Central memory CD8-positive, alpha-beta T cell (primary cell): Measurements from ENCODE around the gene ATF7IP.

ENCODE experiments used
- ATAC-seq: fragments of 150-1000 bp; cut with Tn5 transposase; replicated peaks from 2 replicates; pipeline ENCODE4 v1.10.0; 2022; ENCODE audit warnings: mild to moderate bottlenecking, moderate FRiP score, moderate number of reproducible peaks; ENCODE audit not compliant: poor library complexity, severe bottlenecking; ENCODE audit errors: extremely low read depth
- DNase-seq, 2 donors: peaks; one replicate each; pipeline ENCODE4 v3.0.0; 2021; ENCODE audit warnings: low spot score in 2 of 2
- H3K27ac Mint-ChIP-seq: one replicate; pipeline ENCODE4 v1.8.0; 2022; ENCODE audit warnings: low read depth, mild to moderate bottlenecking, moderate library complexity, mixed read lengths
- H3K27me3 Mint-ChIP-seq: one replicate; pipeline ENCODE4 v1.8.0; 2022; ENCODE audit warnings: mixed read lengths
- H3K36me3 Mint-ChIP-seq: one replicate; pipeline ENCODE4 v1.8.0; 2022; ENCODE audit warnings: mild to moderate bottlenecking, moderate library complexity, mixed read lengths; ENCODE audit not compliant: insufficient read depth
- H3K4me1 Mint-ChIP-seq: one replicate; pipeline ENCODE4 v1.8.0; 2022; ENCODE audit warnings: mixed read lengths
- H3K4me3 Mint-ChIP-seq: one replicate; pipeline ENCODE4 v1.8.0; 2022; ENCODE audit warnings: mild to moderate bottlenecking, moderate library complexity, mixed read lengths
- H3K9me3 Mint-ChIP-seq: one replicate; pipeline ENCODE4 v1.8.0; 2022; ENCODE audit warnings: mixed read lengths

Gene ATF7IP

GRCh38 chr12:14479004-14479403 is 113.5 kb downstream of the ATF7IP start:
- no peak for ATAC-seq
- peaks cover 66% of the 10 kb centered on the region for H3K36me3 Mint-ChIP-seq
- DNase-seq: no peak
- no peak overlapping the region for H3K4me3 Mint-ChIP-seq
- H3K4me1 Mint-ChIP-seq: peaks cover 5% of the 10 kb centered on the region
- H3K27ac Mint-ChIP-seq: peak overlapping the region; percentile 38
- peaks cover under 1% of the 10 kb centered on the region for H3K9me3 Mint-ChIP-seq
- no peaks in the 10 kb centered on the region for H3K27me3 Mint-ChIP-seq

- DNase-seq (no peak), ATAC-seq (no peak)
- Mint-ChIP-seq H3K27ac (no peak overlapping the region), H3K9me3 (no peaks in the 10 kb centered on the region), H3K4me1 (no peaks in the 10 kb centered on the region), H3K36me3 (peaks cover 62% of the 10 kb centered on the region), H3K4me3 (no peak overlapping the region), H3K27me3 (no peaks in the 10 kb centered on the region)
Observed at GRCh38 chr12:14481201-14481600, 115.7 kb downstream of the ATF7IP start.

- Mint-ChIP-seq H3K36me3 (peaks cover 66% of the 10 kb centered on the region), H3K27ac (no peak overlapping the region), H3K27me3 (no peaks in the 10 kb centered on the region), H3K4me3 (no peak overlapping the region), H3K9me3 (no peaks in the 10 kb centered on the region), H3K4me1 (peaks cover 8% of the 10 kb centered on the region)
- DNase-seq (no peak), ATAC-seq (no peak)
Observed at GRCh38 chr12:14482361-14482760, 116.9 kb downstream of the ATF7IP start.

- no peak overlapping the region for H3K27ac Mint-ChIP-seq
- H3K4me3 Mint-ChIP-seq: no peak overlapping the region
- H3K9me3 Mint-ChIP-seq: no peaks in the 10 kb centered on the region
- peaks cover 68% of the 10 kb centered on the region for H3K36me3 Mint-ChIP-seq
- DNase-seq (no peak), ATAC-seq (no peak)
- no peaks in the 10 kb centered on the region for H3K27me3 Mint-ChIP-seq
- peaks cover 8% of the 10 kb centered on the region for H3K4me1 Mint-ChIP-seq
Observed at GRCh38 chr12:14482886-14483285, 117.4 kb downstream of the ATF7IP start.

GRCh38 chr12:14495326-14495725 is 129.8 kb downstream of the ATF7IP start:
- peaks cover 19% of the 10 kb centered on the region for H3K4me1 Mint-ChIP-seq
- no peak overlapping the region for H3K27ac Mint-ChIP-seq
- no peaks in the 10 kb centered on the region for H3K27me3 Mint-ChIP-seq
- DNase-seq (no peak), ATAC-seq (no peak)
- peaks cover 76% of the 10 kb centered on the region for H3K36me3 Mint-ChIP-seq
- H3K9me3 Mint-ChIP-seq: no peaks in the 10 kb centered on the region
- no peak overlapping the region for H3K4me3 Mint-ChIP-seq

- no peak for ATAC-seq
- Mint-ChIP-seq H3K36me3 (peaks cover 22% of the 10 kb centered on the region), H3K27me3 (no peaks in the 10 kb centered on the region), H3K9me3 (no peaks in the 10 kb centered on the region), H3K4me3 (no peak overlapping the region), H3K4me1 (peaks cover 4% of the 10 kb centered on the region), H3K27ac (no peak overlapping the region)
- DNase-seq: no peak
Observed at GRCh38 chr12:14505626-14506596, 140.4 kb downstream of the ATF7IP start.

GRCh38 chr12:14510574-14510973 is 145.1 kb downstream of the ATF7IP start:
- no peak for ATAC-seq
- H3K27ac Mint-ChIP-seq: no peak overlapping the region
- no peaks in the 10 kb centered on the region for H3K36me3 Mint-ChIP-seq
- H3K4me1 Mint-ChIP-seq: no peaks in the 10 kb centered on the region
- no peak for DNase-seq
- no peak overlapping the region for H3K4me3 Mint-ChIP-seq
- no peaks in the 10 kb centered on the region for H3K27me3 Mint-ChIP-seq
- H3K9me3 Mint-ChIP-seq: no peaks in the 10 kb centered on the region

- Mint-ChIP-seq H3K36me3 (no peaks in the 10 kb centered on the region), H3K9me3 (no peaks in the 10 kb centered on the region), H3K27ac (no peak overlapping the region), H3K27me3 (peaks cover 9% of the 10 kb centered on the region), H3K4me3 (no peak overlapping the region), H3K4me1 (no peaks in the 10 kb centered on the region)
- no peak for DNase-seq
- no peak for ATAC-seq
Observed at GRCh38 chr12:14514154-14514842, 148.8 kb downstream of the ATF7IP start.

- Mint-ChIP-seq H3K4me3 (no peak overlapping the region), H3K27ac (no peak overlapping the region), H3K36me3 (no peaks in the 10 kb centered on the region), H3K27me3 (peaks cover 13% of the 10 kb centered on the region), H3K9me3 (no peaks in the 10 kb centered on the region), H3K4me1 (no peaks in the 10 kb centered on the region)
- no peak for ATAC-seq
- DNase-seq: no peak
Observed at GRCh38 chr12:14514946-14515345, 149.5 kb downstream of the ATF7IP start.

GRCh38 chr12:14521822-14522221 is 156.3 kb downstream of the ATF7IP start:
- Mint-ChIP-seq H3K4me3 (no peak overlapping the region), H3K4me1 (no peaks in the 10 kb centered on the region), H3K36me3 (peaks cover 2% of the 10 kb centered on the region), H3K27ac (no peak overlapping the region), H3K27me3 (peaks cover 65% of the 10 kb centered on the region), H3K9me3 (peaks cover 37% of the 10 kb centered on the region)
- DNase-seq (no peak), ATAC-seq (no peak)

- H3K27me3 Mint-ChIP-seq: peaks cover 49% of the 10 kb centered on the region
- ATAC-seq (no peak), DNase-seq (no peak)
- H3K4me1 Mint-ChIP-seq: no peaks in the 10 kb centered on the region
- H3K36me3 Mint-ChIP-seq: peaks cover 2% of the 10 kb centered on the region
- H3K4me3 Mint-ChIP-seq: no peak overlapping the region
- no peak overlapping the region for H3K27ac Mint-ChIP-seq
- H3K9me3 Mint-ChIP-seq: peaks cover 34% of the 10 kb centered on the region
Observed at GRCh38 chr12:14525964-14526363, 160.5 kb downstream of the ATF7IP start.

GRCh38 chr12:14532152-14532551 is 166.7 kb downstream of the ATF7IP start:
- Mint-ChIP-seq H3K9me3 (no peaks in the 10 kb centered on the region), H3K27me3 (no peaks in the 10 kb centered on the region), H3K4me3 (no peak overlapping the region), H3K27ac (no peak overlapping the region), H3K4me1 (no peaks in the 10 kb centered on the region), H3K36me3 (peaks cover 3% of the 10 kb centered on the region)
- no peak for DNase-seq
- ATAC-seq: no peak

GRCh38 chr12:14537088-14537487 is 171.6 kb downstream of the ATF7IP start:
- Mint-ChIP-seq H3K27ac (no peak overlapping the region), H3K27me3 (no peaks in the 10 kb centered on the region), H3K9me3 (no peaks in the 10 kb centered on the region), H3K36me3 (peaks cover 3% of the 10 kb centered on the region), H3K4me1 (no peaks in the 10 kb centered on the region), H3K4me3 (no peak overlapping the region)
- DNase-seq: no peak
- no peak for ATAC-seq
